Right lung (tissue), 5 donors: ENCODE results near the gene RHOB. TPM values are rescaled to one million over a fixed set of nuclear protein-coding genes. Genes with fewer than 3 reads are reported as not detected.
"Not testable (repeated sequence)": the region's sequence is repeated elsewhere in the genome, so short reads cannot be mapped to it uniquely, and the experiment has no call there.

Experiments used
- DNase-seq, 2 donors: peaks; one replicate each; pipeline ENCODE4 v3.0.0-alpha.2; 2013
- polyA plus RNA-seq, 5 donors: library from polyadenylated mRNA; unstranded; fragments of 120-200 nt; gene quantifications; one replicate each; pipeline versions ENCODE4 v1.2.1 to v1.2.3, GENCODE V29; 2013; ENCODE audit warnings: inconsistent platforms in 1 of 5, low replicate concordance in 1 of 5; ENCODE audit not compliant: insufficient read length in 5 of 5, insufficient read depth in 1 of 5

Gene RHOB
- polyA plus RNA-seq, 5 donors = 61.7 to 112 (median 76.2) TPM

GRCh38 chr2:20488782-20489181 is 41.9 kb downstream of the RHOB start:
- no peak for DNase-seq

GRCh38 chr2:20490300-20491181 is 43.7 kb downstream of the RHOB start:
- no peak for DNase-seq

GRCh38 chr2:20491739-20492531 is 45.1 kb downstream of the RHOB start:
- no peak for DNase-seq

GRCh38 chr2:20493095-20493494 is 46.2 kb downstream of the RHOB start:
- DNase-seq = not testable (repeated sequence)

- DNase-seq = no peak
These were observed 47.4 kb downstream of the RHOB start for GRCh38 chr2:20494241-20494640.

GRCh38 chr2:20496076-20496872 is 49.4 kb downstream of the RHOB start:
- no peak for DNase-seq

- no peak for DNase-seq
These were observed 50.1 kb downstream of the RHOB start for GRCh38 chr2:20496942-20497341.

Other genes with a start within 250 kb of the RHOB start
- 100 to 1,000 TPM in 3 of 5 donors, 10 to 100 TPM in 2; 75.8 to 176 (median 115) TPM for gene SDC1, start 221.9 kb upstream of the RHOB start, polyA plus RNA-seq
- 100 to 1,000 TPM in 4 of 5 donors, 10 to 100 TPM in 1; 85.2 to 138 (median 125) TPM for gene PUM2, start 96.2 kb upstream of the RHOB start, polyA plus RNA-seq
- gene HS1BP3, start 204.0 kb downstream of the RHOB start, polyA plus RNA-seq = 10 to 100 TPM; 10.8 to 15.2 (median 13.0) TPM
- gene GDF7, start 220.1 kb downstream of the RHOB start, polyA plus RNA-seq = under 1 TPM; 0.16 to 0.40 (median 0.36) TPM